DOHH2 (cell line): Measurements from ENCODE around the gene NOX1.

Experiments
- EZH2phosphoT487 ChIP-seq: fragments of 200-600 bp; sonication (generic); IDR thresholded peaks from 2 replicates; pipeline ENCODE4 v1.6.1; 2017; ENCODE audit warnings: borderline replicate concordance, mild to moderate bottlenecking, antibody characterized with exemption, low read length, moderate library complexity, mixed read lengths
- TF ChIP-seq, protein P1 (sequence below): fragments of 200-600 bp; sonication (generic); IDR thresholded peaks from one replicate; pipeline ENCODE4 v1.5.1; 2014; ENCODE audit warnings: antibody characterized with exemption, mild to moderate bottlenecking, low read depth, low read length; ENCODE audit not compliant: poor library complexity, severe bottlenecking

DNA sequence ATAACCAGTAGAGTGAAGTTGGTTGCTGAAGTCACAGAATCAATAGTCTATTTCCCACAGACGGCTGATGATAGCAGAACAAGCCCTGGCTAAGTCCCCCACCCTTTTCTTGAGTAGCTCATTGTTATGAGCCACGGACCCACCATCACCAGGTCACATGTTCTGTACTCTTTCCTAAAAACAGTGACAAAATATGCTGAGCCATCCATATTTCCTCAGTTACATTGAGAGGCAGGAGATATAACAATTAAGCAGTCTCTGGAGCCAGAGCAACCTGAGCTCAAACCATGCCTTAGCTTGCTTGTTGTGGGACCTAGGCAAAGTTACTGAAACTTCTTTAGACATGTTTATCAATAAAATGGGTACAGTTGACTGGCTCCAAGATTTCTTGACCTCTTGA lies 56.8 kb downstream of the NOX1 start:
- TF ChIP-seq, protein P1, sequence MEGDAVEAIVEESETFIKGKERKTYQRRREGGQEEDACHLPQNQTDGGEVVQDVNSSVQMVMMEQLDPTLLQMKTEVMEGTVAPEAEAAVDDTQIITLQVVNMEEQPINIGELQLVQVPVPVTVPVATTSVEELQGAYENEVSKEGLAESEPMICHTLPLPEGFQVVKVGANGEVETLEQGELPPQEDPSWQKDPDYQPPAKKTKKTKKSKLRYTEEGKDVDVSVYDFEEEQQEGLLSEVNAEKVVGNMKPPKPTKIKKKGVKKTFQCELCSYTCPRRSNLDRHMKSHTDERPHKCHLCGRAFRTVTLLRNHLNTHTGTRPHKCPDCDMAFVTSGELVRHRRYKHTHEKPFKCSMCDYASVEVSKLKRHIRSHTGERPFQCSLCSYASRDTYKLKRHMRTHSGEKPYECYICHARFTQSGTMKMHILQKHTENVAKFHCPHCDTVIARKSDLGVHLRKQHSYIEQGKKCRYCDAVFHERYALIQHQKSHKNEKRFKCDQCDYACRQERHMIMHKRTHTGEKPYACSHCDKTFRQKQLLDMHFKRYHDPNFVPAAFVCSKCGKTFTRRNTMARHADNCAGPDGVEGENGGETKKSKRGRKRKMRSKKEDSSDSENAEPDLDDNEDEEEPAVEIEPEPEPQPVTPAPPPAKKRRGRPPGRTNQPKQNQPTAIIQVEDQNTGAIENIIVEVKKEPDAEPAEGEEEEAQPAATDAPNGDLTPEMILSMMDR: no peak
- TF ChIP-seq EZH2phosphoT487: no peak
